GM10266 (cell line): ENCODE data around the gene CASP5.
"Not testable (repeated sequence)": the region's sequence is repeated elsewhere in the genome, so short reads cannot be mapped to it uniquely, and the experiment has no call there.

Experiments
- DNase-seq: peaks from one replicate; pipeline ENCODE4 v3.0.0; 2012; ENCODE audit errors: extremely low spot score
- CTCF ChIP-seq: IDR thresholded peaks from 2 replicates; pipeline ENCODE4 v1.5.1; 2012; ENCODE audit warnings: mild to moderate bottlenecking, low read depth; ENCODE audit not compliant: control insufficient read depth, insufficient read depth; ENCODE audit errors: missing control alignments

CASP5 gene

GRCh38 chr11:105042178-105042577 lies 19.2 kb upstream of the CASP5 start:
- TF ChIP-seq CTCF, result no peak
- DNase-seq, result no peak

GRCh38 chr11:105040703-105041102 lies 17.7 kb upstream of the CASP5 start:
- no peak for TF ChIP-seq CTCF
- DNase-seq, result no peak

- no peak for TF ChIP-seq CTCF
- peak; percentile 27 for DNase-seq
These were observed 12.0 kb upstream of the CASP5 start, which contains the start of gene CASP1 for GRCh38 chr11:105034813-105035620. Gene CASP1, minus strand, starts transcription at chr11:105035144. Its CDS starts 31 bp downstream, at chr11:105035113.

- DNase-seq, result not testable (repeated sequence)
These were observed 11.4 kb upstream of the CASP5 start for GRCh38 chr11:105034388-105034787.

- no peak for DNase-seq
- no peak for TF ChIP-seq CTCF
These were observed 10.8 kb upstream of the CASP5 start for GRCh38 chr11:105033781-105034180.

GRCh38 chr11:105033343-105033742 lies 10.4 kb upstream of the CASP5 start:
- TF ChIP-seq CTCF, result no peak
- no peak for DNase-seq

- no peak for TF ChIP-seq CTCF
- peak; percentile 9 for DNase-seq
These were observed 9.5 kb upstream of the CASP5 start for GRCh38 chr11:105032495-105032894.
